ENCODE data around the gene CCDC30.

- TF ChIP-seq CTCF (IDR thresholded peaks at IDR 0.05) (no peak), POLR2A (IDR thresholded peaks at IDR 0.05) (no peak)
Observed at GRCh38 chr1:42639116-42639515, 176.0 kb downstream of the CCDC30 start.
